Activated CD8-positive, alpha-beta T cell treated with anti-CD3 and anti-CD28 coated beads, Interleukin-2, amount 10 ng/mL, durations not matched to agents 7 days and 5 days (primary cell): ENCODE measurements around the gene COL16A1. TPM values are rescaled to one million over a fixed set of nuclear protein-coding genes. Genes with fewer than 3 reads are reported as not detected.

Experiments used
- ATAC-seq: fragments of 150-1000 bp; cut with Tn5 transposase; one replicate; pipeline ENCODE4 v1.10.0; 2021; ENCODE audit warnings: moderate library complexity
- CTCF ChIA-PET: fragments of 350-600 bp; sonication (Branson Sonifier 250); formaldehyde crosslinking; loops from one replicate; lab custom pipeline; 2021; ENCODE audit warnings: antibody characterized with exemption; lab: Charles Lee
- POLR2A ChIA-PET: fragments of 350-600 bp; sonication (Branson Sonifier 250); formaldehyde crosslinking; loops from one replicate; lab custom pipeline; 2021; ENCODE audit warnings: antibody characterized with exemption; lab: Charles Lee
- DNase-seq: peaks from one replicate; pipeline ENCODE4 v3.0.0-alpha.2; 2020
- H3K27ac Mint-ChIP-seq: one replicate; pipeline ENCODE4 v1.8.0; 2021; ENCODE audit warnings: mild to moderate bottlenecking, mixed read lengths
- H3K27me3 Mint-ChIP-seq: one replicate; pipeline ENCODE4 v1.8.0; 2021; ENCODE audit warnings: low read depth, mixed read lengths
- H3K36me3 Mint-ChIP-seq: one replicate; pipeline ENCODE4 v1.8.0; 2021; ENCODE audit warnings: low read depth, mixed read lengths
- H3K4me1 Mint-ChIP-seq: one replicate; pipeline ENCODE4 v1.8.0; 2021; ENCODE audit warnings: low read depth, mixed read lengths
- H3K4me3 Mint-ChIP-seq: one replicate; pipeline ENCODE4 v1.8.0; 2021; ENCODE audit warnings: mild to moderate bottlenecking, mixed read lengths
- H3K9me3 Mint-ChIP-seq: one replicate; pipeline ENCODE4 v1.8.0; 2022; ENCODE audit warnings: mixed read lengths; ENCODE audit not compliant: insufficient read depth
- total RNA-seq, 2 experiments: library from RNA; stranded (reverse); gene quantifications; one replicate each; pipeline ENCODE4 v1.2.3, GENCODE V29; 2021

Gene COL16A1
- total RNA-seq, 2 experiments from 2014 or later = not detected

DNA sequence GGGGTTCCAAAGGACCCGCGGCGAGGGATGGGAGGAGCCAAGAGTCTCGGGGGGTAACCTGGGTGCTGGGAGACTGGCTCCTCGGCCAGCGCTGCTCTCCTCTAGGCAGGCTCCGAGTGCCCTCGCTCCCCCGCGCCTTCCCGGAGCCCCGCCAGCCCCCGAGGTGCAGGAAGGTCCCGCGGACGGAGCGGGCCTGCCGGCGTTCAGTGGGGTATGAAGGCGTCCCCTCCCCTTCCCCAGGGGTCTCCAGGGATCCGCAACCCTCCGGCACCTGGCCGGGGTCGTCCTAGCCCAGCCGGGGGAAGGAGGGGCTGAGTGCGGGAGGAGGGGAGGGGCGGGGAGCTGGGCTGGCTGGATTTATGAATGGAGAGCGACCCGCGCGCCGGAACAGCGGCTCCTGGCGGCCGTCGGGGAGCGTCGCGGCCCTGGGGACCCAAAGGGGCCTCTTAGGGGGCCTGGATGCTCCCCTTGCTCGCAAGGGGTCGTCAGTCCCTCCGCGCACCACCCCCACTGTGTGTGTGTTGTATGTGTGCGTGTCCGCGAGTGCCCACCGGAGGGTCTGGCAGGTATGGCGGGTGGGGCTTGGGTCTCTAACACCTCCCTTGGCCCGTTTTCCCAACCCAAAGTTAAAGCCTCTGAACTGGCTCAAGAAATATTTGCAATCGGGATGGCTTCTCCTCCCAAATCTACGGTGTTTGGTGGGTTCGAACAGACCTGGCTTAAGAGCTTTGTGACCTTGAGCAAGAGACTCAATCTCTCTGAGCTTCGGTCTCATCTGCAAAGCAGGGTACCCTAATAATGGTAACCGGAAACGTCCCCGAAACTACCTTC lies 85.7 kb downstream of the COL16A1 start:
- Mint-ChIP-seq H3K4me1 (peaks cover 2% of the 10 kb centered on the region), H3K27me3 (peaks cover 20% of the 10 kb centered on the region), H3K27ac (no peak overlapping the region), H3K4me3 (no peak overlapping the region), H3K9me3 (no peaks in the 10 kb centered on the region), H3K36me3 (no peaks in the 10 kb centered on the region)
- POLR2A ChIA-PET = no interaction called here
- ATAC-seq = peak; percentile 72
- peak; percentile 49 for DNase-seq
- CTCF ChIA-PET = interaction anchor here (0.6 to 1.5 kb wide), 17 partner anchors 9 to 171 kb away, joined by 3 to 9 read pairs (median 3); partner anchors contain the start of gene PEF1

DNA sequence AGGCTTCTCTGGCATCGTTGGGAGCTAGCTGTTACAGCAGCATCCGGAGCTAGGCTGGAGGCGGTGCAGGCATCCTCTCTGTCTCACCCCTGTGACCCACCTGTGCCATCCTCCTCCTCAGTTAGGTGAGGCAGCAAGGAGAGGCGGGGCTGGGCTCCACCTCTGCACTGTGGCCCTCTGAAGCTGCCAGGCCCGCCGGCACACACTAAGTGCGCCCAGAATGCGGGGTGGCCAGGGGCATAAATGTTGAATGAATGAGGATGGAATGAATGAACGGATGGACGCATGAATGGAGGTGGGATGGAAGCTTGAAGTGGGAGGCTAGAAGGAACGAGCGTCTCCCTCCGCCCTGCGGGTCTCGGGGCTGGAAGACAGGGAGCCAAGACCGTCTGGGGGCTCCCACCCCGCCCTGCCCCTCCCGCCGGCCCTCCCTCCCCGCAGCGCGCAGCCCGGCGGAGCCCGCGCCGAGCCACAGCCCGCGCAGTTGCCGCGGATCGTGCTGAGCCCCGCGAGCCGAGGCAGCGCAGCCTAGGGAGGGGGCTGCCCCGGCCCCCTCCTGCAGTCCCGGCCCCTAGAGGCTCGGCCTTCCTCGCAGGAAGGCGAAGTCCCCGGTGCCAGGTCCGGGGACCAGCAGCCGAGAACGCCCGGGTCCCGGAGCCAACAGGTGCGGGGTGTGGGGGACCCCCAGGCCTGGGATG lies 86.5 kb downstream of the COL16A1 start, which contains the start of gene HCRTR1:
TSS of gene HCRTR1 (plus strand) at position 472 of the 698 bp plus-strand sequence. CDS start 1,504 bp downstream, outside the sequence.
- H3K36me3 Mint-ChIP-seq = no peaks in the 10 kb centered on the region
- H3K4me1 Mint-ChIP-seq = peaks cover 2% of the 10 kb centered on the region
- DNase-seq (no peak), ATAC-seq (peak; percentile 21)
- no peaks in the 10 kb centered on the region for H3K9me3 Mint-ChIP-seq
- no peak within 1 kb of the TSS for H3K27ac Mint-ChIP-seq
- CTCF ChIA-PET = interaction anchor here (0.6 to 1.5 kb wide), 11 partner anchors 10 to 68 kb away, joined by 3 to 9 read pairs (median 4); no protein-coding TSS in a partner anchor
- peaks cover 20% of the 10 kb centered on the region for H3K27me3 Mint-ChIP-seq
- POLR2A ChIA-PET = no interaction called here
- no peak within 1 kb of the TSS for H3K4me3 Mint-ChIP-seq

DNA sequence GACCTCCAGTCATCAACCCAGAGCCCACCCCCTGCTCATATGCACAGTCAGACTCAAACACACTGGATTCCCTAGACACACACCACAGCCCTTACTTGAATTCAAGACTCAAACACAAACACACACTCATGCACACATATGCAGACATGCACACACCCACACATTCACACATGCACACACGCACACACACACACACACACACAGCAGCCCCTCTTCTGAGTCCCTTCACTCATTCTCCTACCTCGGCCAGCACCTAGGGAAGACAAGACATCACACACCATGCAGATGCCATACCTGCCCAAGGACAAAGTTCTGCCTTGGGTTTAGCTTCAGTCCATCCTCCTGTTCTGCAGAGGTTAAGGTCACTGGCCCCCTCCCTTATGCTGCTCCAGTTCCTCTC lies 87.9 kb downstream of the COL16A1 start:
- Mint-ChIP-seq H3K9me3 (no peaks in the 10 kb centered on the region), H3K4me1 (peaks cover 2% of the 10 kb centered on the region), H3K27me3 (peaks cover 24% of the 10 kb centered on the region), H3K4me3 (no peak overlapping the region), H3K36me3 (no peaks in the 10 kb centered on the region), H3K27ac (no peak overlapping the region)
- DNase-seq (no peak), ATAC-seq (no peak)
- POLR2A ChIA-PET = no interaction called here
- CTCF ChIA-PET = interaction anchor here (1.5 kb wide), 1 partner anchor 19 kb away, joined by 6 read pairs; no protein-coding TSS in a partner anchor

GRCh38 chr1:31615414-31615813 lies 88.4 kb downstream of the COL16A1 start:
- Mint-ChIP-seq H3K4me3 (no peak overlapping the region), H3K27me3 (peaks cover 27% of the 10 kb centered on the region), H3K36me3 (no peaks in the 10 kb centered on the region), H3K9me3 (no peaks in the 10 kb centered on the region), H3K27ac (no peak overlapping the region), H3K4me1 (peaks cover 2% of the 10 kb centered on the region)
- POLR2A ChIA-PET = no interaction called here
- CTCF ChIA-PET = no interaction called here
- no peak for DNase-seq
- ATAC-seq = no peak

GRCh38 chr1:31614414-31615005 lies 89.3 kb downstream of the COL16A1 start:
- no peak overlapping the region for H3K27ac Mint-ChIP-seq
- H3K36me3 Mint-ChIP-seq = no peaks in the 10 kb centered on the region
- ChIA-PET POLR2A (interaction anchor here (0.8 kb wide), 1 partner anchor 23 kb away, joined by 3 read pairs; no protein-coding TSS in a partner anchor), CTCF (no interaction called here)
- DNase-seq (no peak), ATAC-seq (no peak)
- peaks cover 30% of the 10 kb centered on the region for H3K27me3 Mint-ChIP-seq
- no peak overlapping the region for H3K4me3 Mint-ChIP-seq
- no peaks in the 10 kb centered on the region for H3K9me3 Mint-ChIP-seq
- H3K4me1 Mint-ChIP-seq = peaks cover 2% of the 10 kb centered on the region

- no peak for DNase-seq
- H3K27me3 Mint-ChIP-seq = peaks cover 9% of the 10 kb centered on the region
- no peak overlapping the region for H3K4me3 Mint-ChIP-seq
- ChIA-PET CTCF (no interaction called here), POLR2A (no interaction called here)
- no peaks in the 10 kb centered on the region for H3K9me3 Mint-ChIP-seq
- no peak for ATAC-seq
- H3K27ac Mint-ChIP-seq = no peak overlapping the region
- H3K4me1 Mint-ChIP-seq = peaks cover 12% of the 10 kb centered on the region
- H3K36me3 Mint-ChIP-seq = no peaks in the 10 kb centered on the region
Observed at GRCh38 chr1:31609514-31610118, 94.2 kb downstream of the COL16A1 start.

DNA sequence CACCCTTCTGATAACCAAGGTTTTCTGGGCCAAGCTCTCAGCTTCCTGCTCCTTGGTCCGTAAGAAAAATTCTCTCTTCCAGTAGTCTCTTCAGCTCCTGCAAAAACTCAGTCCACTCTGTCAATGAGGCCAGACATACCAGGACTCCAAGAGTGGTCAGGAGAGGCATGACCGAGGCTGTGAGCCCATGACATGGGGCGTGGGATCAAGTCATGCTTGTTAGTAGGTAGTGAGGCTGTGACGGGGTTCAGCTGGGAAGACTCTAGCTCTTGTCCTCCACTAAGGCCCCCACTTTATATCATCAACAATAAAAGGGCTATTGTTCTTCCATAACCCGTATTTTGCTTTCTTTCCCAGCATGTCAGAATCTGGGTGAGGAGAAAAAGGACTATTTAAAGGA lies 96.5 kb downstream of the COL16A1 start:
- H3K4me3 Mint-ChIP-seq = no peak overlapping the region
- DNase-seq (no peak), ATAC-seq (no peak)
- peaks cover 12% of the 10 kb centered on the region for H3K4me1 Mint-ChIP-seq
- ChIA-PET CTCF (interaction anchor here (1.2 kb wide), 1 partner anchor 9 kb away, joined by 5 read pairs; no protein-coding TSS in a partner anchor), POLR2A (no interaction called here)
- H3K9me3 Mint-ChIP-seq = no peaks in the 10 kb centered on the region
- no peak overlapping the region for H3K27ac Mint-ChIP-seq
- H3K36me3 Mint-ChIP-seq = no peaks in the 10 kb centered on the region
- H3K27me3 Mint-ChIP-seq = peaks cover 11% of the 10 kb centered on the region

GRCh38 chr1:31605908-31606427 lies 97.8 kb downstream of the COL16A1 start:
- H3K4me3 Mint-ChIP-seq = no peak overlapping the region

More at GRCh38 chr1:31605908-31606427, 97.8 kb downstream of the COL16A1 start:
- ChIA-PET CTCF (interaction anchor here (0.9 to 1.2 kb wide), 3 partner anchors 11 to 36 kb away, joined by 3 read pairs; no protein-coding TSS in a partner anchor), POLR2A (no interaction called here)
- H3K4me1 Mint-ChIP-seq = peaks cover 12% of the 10 kb centered on the region
- H3K27ac Mint-ChIP-seq = no peak overlapping the region
- peaks cover 14% of the 10 kb centered on the region for H3K27me3 Mint-ChIP-seq
- H3K9me3 Mint-ChIP-seq = no peaks in the 10 kb centered on the region
- H3K36me3 Mint-ChIP-seq = no peaks in the 10 kb centered on the region
- DNase-seq (peak; percentile 29), ATAC-seq (peak; percentile 57)

Other genes with a start within 250 kb of the COL16A1 start
- gene TINAGL1, start 127.5 kb downstream of the COL16A1 start, total RNA-seq = not detected
- gene HCRTR1, start 86.3 kb downstream of the COL16A1 start, total RNA-seq = not detected
- gene PEF1, start 59.1 kb downstream of the COL16A1 start, total RNA-seq = 10 to 100 TPM; 55.2 to 58.0 TPM
- under 1 TPM; 0.05 to 0.37 TPM for gene ADGRB2, start 60.3 kb upstream of the COL16A1 start, total RNA-seq
- gene SPOCD1, start 112.0 kb upstream of the COL16A1 start, total RNA-seq = not detected
- gene PTP4A2, start 234.4 kb upstream of the COL16A1 start, total RNA-seq = 100 to 1,000 TPM; 409 to 419 TPM